Measurements from ENCODE around the gene AGT.
"Not testable (repeated sequence)": the region's sequence is repeated elsewhere in the genome, so short reads cannot be mapped to it uniquely, and the experiment has no call there.

AGT gene

DNA sequence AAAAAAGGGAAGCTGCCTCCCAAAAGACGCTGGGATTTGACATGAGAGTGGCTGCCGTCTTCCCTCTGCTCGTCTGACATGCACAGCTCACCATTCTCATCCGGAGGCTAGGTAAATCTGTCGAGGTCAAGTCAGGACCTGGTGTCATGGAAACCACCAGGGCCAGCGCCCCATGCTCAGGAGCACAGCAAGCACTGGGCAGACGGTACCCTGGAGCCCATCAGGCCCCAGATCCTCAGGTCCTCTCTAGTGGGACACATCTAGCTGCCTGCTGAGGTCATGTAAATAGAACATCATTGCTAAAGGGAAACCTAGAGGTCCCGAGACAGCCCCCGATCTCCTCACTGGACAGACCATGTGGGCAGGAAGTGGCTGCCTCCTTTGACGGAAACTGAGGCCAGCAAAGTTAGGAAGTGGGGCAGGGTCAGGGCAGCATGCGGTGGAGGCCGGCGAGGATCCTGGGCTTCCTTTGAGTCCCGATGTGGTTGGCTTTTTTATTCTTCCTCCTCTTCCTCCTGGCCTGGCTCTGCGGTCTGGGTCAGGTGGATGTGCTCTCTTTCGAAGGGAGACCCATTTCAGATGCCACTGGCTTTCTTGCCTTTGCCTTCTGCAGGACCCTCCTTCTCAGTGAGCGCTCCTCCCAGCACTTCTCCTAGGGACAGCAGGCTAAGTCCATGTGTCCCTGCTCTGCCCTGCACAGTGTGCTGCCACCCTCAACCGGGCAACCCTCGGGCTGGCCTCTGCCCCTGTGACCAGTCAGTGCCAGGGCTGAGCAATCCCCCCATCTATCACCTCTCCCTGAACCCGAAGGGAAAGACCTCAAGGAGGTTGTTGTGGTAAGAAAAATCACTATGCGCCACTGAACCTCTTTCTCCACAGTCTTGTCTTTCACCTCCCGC lies 5.9 kb downstream of the AGT start:
- no peak for DNase-seq (ENCODE audit: low read depth in 1 of 2, low spot score in 1 of 2)

DNA sequence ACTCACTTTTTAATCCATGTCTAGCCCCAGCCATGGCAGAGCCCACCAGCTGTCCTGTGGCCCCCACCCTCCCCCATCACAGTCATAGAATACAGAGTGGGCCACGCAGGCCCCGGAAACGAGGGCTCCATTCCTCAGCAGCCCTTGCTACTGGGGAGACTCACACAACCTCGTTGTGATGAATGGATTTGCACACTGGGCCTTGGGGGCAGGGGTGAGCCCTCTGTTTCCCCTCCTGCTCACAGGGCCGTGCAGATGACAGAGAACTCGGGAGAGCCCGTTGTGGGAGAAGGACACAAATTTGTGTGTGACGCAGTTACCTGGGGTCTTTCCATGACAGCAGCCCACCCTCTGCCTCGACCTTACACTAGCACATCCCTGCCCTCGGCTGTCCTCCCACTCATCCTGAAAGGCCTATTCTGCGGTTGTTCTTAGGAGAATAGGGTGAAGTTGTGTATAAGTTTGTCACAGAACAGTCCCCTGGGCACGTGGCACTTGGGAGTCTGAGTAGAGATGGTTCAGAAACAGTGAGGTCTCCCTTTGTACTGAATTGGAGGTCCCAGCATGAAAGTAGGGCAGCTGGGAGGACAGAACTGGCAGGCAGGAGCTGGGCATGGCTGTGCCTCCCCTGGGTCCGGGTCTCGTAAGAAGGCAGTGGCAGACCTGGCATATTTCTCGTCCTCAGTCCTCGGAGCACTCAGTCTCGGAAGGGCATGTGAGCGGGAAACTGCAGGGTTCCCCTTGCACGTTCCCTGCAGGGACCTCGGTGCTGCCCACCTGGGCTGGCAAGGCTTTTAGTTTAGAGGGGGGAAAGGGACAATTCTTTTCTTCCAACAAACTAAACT lies 6.8 kb downstream of the AGT start:
- DNase-seq (ENCODE audit: low read depth in 1 of 2, low spot score in 1 of 2), result no peak

DNA sequence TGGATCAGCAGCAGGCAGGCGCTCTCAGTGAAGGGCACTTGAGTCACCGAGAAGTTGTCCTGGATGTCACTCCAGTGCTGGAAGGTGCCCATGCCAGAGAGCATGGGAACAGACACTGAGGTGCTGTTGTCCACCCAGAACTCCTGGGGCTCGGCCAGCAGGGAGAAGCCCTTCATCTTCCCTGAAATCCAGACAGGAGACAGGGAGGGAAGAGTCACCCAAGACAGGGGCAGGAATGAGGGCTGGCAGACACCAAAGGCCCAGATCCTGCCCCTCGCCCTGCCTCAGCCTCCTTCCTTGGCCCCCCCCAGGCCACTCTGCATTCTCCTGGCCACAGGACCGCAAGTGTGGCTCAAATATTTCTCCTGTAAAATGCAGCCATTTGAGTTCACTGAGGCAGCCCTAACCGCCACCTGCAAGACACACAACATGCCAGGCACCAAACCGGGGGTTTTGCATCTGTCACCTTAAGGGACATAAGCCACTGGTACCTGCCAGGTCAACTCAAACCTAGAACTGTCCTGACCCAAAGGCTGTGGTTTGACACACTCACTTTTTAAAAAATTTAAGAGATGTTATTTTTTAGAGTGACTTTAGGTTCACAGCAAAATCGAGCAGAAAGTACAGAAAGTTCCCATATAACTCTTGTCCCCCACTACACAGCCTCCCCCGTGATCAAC lies 7.8 kb downstream of the AGT start:
- no peak for DNase-seq (ENCODE audit: low read depth in 1 of 2, low spot score in 1 of 2)

DNA sequence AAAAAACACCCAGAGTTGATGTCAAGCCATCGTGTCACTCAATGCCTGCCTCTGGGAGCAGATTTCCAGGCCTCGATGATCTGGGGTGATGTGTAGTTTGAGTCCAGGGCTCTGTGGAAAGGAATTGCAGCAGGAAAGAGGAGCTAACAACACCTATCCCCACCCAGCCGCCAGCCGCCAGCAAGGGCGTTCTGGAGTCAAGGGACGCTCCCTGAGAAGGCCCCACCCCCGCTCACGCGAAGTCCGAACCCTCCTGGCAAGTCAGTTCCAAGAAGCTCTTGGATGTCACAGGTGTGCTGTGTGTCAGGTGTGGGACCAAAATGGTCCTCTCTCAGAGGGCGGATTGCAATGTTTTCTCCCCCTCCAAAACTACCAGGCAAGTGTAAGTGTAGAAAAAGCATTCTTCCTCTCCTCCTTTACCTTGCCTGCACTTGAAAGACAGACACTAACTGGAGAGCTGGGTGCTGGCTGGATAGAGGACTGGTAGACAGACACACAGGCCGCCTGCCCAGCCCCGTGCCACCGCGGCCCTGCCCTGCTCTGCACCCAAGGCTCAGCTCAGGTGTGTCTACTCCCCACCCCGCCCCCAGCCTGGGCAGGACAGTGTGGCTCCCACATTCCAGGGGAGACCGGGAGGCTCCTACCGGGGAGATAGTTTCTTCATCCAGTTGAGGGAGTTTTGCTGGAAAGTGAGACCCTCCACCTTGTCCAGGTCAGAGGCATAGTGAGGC lies 8.5 kb downstream of the AGT start:
- DNase-seq (ENCODE audit: low read depth in 1 of 2, low spot score in 1 of 2), result no peak

DNA sequence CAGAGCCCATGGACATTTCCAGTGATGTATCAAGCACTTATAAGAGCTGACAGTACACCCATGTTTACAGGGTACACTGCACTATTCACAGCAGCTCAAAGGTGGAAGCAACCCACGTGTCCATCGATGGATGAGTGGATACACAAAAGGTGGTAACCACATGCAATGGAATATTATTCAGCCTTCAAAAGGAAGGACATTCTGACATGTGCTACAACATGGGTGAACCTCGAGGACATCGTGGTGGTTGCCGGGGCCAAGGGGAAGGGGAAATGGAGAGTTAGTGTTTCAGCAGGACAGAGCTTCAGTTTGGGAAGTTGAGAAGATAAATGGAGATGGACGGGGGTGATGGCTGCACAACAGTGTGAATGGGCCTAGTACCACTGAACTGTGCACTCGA lies 9.1 kb downstream of the AGT start:
- DNase-seq (ENCODE audit: low read depth in 1 of 2, low spot score in 1 of 2), result no peak

DNA sequence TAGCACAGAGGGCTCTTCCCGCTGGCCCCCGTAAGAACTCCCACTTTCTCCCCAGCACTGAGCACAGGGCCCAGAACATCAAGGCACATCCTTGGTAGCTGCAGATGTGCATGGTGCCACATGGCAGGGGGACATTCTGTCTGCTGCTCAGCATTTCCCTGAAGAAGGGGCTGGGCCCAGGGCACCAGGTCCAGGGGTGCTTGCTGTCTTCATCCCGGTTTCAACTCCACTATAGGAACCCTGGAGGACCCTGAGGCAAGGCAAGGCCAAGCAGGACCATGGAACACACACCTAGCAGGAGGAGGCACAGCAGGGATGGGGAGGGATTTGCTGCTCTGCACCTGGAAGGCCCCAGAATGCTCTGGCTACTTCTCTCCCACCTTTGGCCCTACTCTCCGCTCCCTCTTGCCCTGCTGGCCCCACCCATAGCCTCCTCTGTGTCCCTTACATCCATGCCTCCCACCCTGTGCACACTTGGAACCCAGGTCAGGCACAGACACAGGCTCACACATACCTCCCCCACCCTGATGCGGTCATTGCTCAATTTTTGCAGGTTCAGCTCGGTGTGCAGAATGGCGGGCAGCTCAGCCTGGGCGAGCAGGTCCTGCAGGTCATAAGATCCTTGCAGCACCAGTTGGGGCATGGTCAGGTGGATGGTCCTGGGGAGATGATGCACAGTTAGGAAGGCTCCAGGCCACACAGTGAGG lies 10.1 kb downstream of the AGT start:
- no peak for DNase-seq (ENCODE audit: low read depth in 1 of 2, low spot score in 1 of 2)

DNA sequence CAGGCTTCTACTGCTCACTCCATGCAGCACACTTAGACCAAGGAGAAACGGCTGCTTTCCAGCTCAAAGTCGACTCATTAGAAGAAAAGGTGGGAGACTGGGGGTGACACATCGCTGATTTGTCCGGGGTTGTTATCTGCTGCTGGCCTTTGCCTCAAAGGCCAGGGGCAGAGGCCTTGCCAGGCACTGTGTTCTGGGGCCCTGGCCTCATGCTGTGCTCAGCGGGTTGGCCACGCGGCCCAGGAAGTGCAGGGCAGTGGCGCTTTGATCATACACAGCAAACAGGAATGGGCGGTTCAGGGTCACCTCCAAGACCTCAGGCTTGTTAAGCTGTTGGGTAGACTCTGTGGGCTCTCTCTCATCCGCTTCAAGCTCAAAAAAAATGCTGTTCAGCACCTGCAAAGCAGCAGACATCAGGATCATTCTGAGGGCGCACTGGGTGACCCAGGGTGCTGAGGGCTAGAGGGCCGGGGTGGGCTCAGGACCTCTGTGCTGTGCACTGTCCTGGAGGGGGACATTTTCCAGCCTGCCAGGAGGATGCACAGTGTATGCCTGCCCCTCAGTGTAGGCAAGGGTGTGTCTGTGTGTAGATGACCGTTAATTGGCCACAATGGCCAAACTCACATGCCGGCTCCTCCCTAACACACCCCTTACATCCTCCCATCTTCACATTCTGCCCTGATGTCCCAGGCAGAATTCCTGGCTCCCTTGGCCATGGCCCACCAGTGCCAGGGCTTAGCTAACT lies 10.8 kb downstream of the AGT start:
- DNase-seq (ENCODE audit: low read depth in 1 of 2, low spot score in 1 of 2), result no peak

DNA sequence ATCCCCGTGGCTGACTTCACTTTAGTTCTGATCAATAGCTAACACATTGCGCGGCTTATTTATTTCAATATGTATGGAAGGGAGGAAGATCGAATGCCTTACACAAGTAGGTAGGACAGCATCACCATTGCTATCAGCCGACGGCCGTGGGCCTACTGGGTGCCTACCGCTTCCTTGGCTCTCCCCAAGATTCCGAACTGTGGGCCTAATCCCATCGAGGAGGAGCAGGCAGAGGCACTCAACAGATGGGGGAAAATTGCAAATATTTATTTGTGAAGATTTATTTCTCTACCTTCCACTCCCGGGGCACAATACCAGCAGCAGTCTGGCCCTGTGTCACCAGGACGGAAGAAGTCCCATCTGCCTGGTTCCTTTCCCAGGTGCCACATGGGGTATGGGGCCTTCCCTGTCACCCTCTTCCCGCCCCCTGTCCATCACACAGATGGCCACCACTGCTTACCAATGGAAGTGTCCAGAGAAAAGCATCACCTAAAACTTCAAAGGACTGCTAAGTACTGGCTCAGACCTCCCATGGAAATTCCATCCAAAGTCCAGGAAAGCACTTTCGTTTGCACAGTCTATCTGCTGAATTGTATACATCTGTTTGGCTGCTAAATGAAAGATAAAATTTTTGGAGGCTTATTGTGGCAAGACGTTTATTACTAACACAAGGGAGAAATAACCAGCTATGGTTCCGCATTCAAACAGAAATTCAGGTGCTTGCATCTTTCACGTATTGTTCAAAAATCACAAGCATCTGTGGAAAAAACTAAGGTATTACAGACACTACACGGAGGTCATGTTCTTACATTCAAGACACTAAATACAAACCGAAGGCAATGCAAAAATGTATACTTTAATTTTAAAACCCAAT lies 11.8 kb downstream of the AGT start:
- no peak for DNase-seq (ENCODE audit: low read depth in 1 of 2, low spot score in 1 of 2)

DNA sequence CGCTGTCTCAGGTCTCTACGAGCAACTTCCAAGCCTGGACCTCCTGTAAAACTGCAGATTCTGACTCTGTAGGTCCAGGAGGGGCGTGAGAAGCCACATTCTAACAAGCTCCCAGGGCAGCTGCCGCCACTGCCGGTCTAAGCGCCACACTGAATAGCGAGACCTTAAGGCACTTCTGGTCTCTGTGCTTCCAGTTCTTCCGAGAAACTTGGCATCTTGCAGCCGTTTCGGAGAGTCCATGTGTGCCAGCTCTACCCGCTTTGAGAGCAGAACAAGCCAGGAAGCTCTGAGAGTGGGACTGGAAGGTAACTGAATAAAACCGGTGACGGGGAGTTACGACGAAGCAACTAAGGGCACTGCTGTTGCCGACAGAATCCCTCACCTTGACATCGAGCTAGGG lies 12.5 kb downstream of the AGT start:
- no peak for DNase-seq (ENCODE audit: low read depth in 1 of 2, low spot score in 1 of 2)

DNA sequence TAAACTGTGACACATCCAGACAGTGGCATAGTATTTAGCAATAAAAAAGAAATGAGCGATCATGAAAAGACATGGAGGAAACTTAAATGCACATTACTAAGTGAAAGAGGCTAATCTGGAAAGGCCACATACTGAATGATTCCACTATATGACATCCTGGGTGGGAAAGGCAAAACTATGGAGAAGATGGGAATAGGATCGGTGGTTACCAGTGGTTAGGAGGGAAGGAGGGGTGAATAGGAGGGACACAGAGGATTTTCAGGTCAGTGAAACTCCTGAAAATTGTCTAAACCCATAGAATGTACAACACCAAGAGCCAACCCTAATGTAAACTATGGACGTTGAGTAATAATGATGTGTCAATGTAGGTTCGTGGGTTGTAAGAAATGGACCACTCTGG lies 13.8 kb downstream of the AGT start:
- no peak for DNase-seq (ENCODE audit: low read depth in 1 of 2, low spot score in 1 of 2)

DNA sequence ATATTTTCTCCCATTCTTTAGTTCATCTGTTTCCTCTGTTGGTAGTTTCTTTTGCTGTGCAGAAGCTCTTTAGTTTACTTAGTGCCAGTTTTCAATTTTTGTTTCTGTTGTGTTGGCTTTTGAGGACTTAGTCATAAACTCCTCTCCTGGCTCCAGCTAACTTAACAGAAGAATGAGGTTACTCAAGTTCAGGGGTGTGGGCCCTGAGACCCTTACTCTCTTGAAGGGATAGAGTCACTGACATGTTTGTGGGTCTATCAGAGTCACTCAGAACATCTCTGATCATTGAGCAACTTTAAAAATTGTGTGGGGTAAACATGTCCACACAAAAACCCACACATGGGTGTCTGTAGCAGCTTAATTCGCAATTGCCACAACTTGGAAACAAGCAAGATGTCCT lies 14.2 kb downstream of the AGT start:
- no peak for DNase-seq (ENCODE audit: low read depth in 1 of 2, low spot score in 1 of 2)

DNA sequence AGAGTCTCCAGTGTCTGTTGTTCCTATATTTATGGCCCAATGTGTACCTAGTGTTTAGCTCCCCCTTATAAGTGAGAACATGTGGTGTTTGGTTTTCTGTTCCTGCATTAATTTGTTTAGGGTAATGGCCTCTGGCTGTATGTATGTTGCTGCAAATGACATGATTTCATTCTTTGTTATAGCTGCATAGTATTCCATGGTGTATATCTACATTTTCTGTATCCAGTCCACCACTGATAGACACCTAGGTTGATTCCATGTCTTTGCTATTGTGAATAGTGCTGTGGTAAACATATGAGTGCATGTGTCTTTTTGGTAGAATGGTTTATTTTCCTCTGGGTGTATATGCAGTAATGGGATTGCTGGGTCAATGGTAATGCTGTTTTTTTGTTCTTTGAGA lies 15.0 kb downstream of the AGT start:
- not testable (repeated sequence) for DNase-seq (ENCODE audit: low read depth in 1 of 2, low spot score in 1 of 2)

DNA sequence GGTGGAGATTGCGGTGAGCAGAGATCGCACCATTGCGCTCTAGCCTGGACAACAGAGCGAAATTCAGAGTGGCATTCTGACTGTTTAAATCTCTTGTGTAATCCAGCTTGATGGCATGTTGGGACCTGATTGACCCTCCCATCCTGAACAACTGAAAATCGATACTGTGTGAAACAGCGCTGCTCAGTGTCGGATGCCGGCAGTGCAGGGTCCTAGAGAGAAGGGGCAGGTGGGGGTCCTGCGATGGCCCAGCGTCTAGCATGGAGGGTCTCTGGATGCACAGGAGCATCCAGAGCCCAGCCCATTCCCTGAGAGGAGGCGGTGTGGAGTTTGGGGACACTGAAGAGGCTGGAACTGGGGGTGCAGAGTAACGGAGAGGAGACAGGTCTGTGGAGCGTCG lies 15.8 kb downstream of the AGT start:
- DNase-seq (ENCODE audit: low read depth in 1 of 2, low spot score in 1 of 2), result no peak

DNA sequence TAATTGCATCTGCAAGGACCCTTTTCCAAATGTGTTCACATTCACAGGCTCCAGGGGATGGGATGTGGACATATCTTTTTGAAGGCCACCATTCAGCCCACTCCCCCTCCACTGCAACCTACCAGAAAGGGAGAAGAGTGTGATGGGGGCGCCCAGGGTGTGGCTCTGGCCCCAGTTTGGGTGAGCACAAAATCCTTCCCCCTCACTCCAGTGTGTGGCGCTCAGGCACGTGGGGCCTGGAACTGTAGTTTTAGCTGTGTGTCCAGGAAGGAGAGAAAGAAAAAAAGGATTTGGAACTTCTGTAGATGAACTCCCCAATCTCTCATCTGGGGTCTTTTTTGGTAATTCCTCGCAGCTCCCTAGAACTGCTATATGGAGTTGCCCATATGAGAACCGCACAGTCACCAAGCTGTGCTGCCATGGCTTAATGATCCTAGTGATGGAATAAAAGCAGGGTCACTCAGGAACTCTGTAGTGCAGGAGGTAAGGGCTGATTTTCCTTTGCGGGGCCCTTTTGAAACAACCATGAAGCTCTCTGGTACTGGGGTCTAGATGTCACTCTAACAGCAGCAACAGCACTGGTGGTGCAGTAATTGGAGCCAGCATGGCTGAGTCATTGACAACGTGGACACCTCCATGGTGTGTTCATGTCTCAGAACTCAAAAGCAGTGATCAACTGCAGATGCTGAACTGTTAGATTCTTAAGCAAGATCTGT lies 17.0 kb downstream of the AGT start:
- no peak for DNase-seq (ENCODE audit: low read depth in 1 of 2, low spot score in 1 of 2)

DNA sequence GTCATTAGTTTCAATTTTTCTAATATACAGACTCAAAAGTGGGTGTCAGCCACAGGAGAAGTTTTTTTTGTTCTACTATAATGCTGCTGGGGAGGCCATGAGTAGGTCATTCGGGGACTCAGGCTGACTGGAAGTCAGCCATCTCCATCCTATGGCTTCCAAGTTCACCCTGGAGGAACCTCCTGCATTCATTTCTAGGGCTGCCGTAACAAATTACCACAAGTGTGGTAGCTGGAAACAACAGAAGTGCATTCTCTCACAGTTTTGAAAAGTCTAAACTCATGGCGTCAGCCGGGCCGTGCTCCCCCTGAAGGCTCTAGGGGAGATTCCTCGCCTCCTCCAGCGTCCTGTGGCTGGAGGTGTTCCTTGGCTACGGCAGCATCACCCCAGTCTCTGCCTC lies 17.7 kb downstream of the AGT start:
- DNase-seq (ENCODE audit: low read depth in 1 of 2, low spot score in 1 of 2), result no peak

DNA sequence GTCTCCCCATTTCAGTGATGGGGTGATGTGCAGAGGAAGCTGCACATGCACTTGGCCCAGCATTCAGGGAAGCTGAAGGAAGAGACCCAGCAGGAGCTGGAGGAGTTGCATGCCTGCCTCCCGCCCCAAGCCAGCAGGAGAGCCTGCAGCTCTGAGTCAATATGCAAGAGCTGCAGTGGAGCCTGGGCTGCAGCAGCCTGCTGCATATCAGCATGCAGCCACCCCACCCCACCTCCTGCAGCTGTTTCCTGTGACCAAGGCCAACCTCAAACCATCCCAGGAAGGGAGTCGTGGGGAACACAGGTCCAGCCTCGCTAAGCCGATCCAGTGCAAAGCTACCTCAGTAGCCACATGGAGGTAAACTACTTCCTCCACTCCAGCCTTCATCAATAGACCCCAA lies 18.9 kb downstream of the AGT start:
- DNase-seq (ENCODE audit: low read depth in 1 of 2, low spot score in 1 of 2), result no peak

DNA sequence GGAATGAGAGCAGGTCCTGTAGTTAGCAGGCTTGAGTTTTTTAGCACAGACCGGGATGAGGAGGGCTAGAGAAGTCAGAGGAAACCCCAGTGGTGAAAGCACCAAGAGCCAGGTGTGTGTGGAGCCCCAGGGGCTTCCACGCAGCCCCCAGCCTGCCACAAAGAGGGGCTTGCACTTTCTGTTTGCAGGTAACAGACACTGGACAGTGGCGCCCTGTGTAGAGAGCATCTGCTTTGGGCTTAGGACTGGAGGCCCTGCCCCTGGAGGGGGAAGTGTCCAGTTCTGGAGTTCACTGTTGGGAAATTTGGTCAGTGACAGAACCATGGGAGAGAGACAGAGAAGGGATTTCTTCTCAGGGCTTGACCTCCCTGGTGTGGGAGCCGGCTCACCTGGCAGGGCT lies 19.5 kb downstream of the AGT start:
- DNase-seq (ENCODE audit: low read depth in 1 of 2, low spot score in 1 of 2), result no peak

DNA sequence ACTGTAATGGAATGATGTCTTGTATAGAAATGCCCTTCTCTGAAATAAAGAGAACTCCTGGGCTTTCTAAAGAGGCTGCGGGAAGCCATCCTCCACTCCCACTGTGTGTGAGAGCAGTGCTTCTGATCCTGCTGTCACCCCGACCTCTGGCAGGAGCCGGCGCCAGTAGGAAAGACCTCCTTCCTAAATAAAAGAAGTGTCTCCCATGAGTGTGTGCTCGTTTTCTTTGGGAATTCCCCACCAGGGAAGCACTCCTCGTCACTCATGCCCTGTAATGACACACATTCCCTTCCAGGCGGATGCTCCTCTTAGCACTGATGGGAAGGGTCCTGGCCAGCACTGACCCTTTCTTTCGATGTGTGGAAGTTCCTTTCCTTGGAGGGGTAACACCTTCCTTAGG lies 20.1 kb downstream of the AGT start:
- DNase-seq (ENCODE audit: low read depth in 1 of 2, low spot score in 1 of 2), result no peak

All from activated T-helper 1 cell treated with anti-CD3 and anti-CD28 coated beads, Interleukin-2, amount 50 U/mL, for 16 hours (primary cell).